ENCODE measurements around the gene DENND1B.
"Not testable (repeated sequence)": the region's sequence is repeated elsewhere in the genome, so short reads cannot be mapped to it uniquely, and the experiment has no call there.

DNA sequence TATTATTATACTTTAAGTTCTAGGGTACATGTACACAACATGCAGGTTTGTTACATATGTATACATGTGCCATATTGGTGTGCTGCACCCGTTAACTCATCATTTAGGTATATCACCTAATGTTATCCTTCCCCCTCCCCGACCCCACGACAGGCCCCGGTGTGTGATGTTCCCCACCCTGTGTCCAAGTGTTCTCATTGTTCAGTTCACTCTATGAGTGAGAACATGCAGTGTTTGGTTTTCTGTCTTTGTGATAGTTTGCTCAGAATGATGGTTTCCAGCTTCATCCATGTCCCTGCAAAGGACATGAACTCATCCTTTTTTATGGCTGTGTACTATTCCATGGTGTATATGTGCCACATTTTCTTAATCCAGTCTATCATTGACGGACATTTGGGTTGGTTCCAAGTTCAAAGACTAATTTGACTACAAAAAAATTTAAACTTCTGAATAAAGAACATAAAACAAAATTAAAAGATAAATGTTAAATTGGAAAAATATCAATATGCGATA, 22.6 kb downstream of the DENND1B start:
- TF ChIP-seq, protein P1, sequence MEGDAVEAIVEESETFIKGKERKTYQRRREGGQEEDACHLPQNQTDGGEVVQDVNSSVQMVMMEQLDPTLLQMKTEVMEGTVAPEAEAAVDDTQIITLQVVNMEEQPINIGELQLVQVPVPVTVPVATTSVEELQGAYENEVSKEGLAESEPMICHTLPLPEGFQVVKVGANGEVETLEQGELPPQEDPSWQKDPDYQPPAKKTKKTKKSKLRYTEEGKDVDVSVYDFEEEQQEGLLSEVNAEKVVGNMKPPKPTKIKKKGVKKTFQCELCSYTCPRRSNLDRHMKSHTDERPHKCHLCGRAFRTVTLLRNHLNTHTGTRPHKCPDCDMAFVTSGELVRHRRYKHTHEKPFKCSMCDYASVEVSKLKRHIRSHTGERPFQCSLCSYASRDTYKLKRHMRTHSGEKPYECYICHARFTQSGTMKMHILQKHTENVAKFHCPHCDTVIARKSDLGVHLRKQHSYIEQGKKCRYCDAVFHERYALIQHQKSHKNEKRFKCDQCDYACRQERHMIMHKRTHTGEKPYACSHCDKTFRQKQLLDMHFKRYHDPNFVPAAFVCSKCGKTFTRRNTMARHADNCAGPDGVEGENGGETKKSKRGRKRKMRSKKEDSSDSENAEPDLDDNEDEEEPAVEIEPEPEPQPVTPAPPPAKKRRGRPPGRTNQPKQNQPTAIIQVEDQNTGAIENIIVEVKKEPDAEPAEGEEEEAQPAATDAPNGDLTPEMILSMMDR (IDR thresholded peaks at IDR 0.05): not testable (repeated sequence)
- not testable (repeated sequence) for TF ChIP-seq POLR2AphosphoS5 (IDR thresholded peaks at IDR 0.05)

Data from breast epithelium (tissue), 3 donors.